Fibroblast of lung (primary cell): ENCODE measurements around the gene ADRB1. TPM values are rescaled to one million over a fixed set of nuclear protein-coding genes. Genes with fewer than 3 reads are reported as not detected.

Experiments used
- DNase-seq, 2 donors: peaks; one replicate each; pipeline versions ENCODE4 v3.0.0 to v3.0.0-alpha.2; 2010; ENCODE audit warnings: low read depth in 2 of 2
- H2AFZ ChIP-seq: 2 replicates; pipeline ENCODE4 v1.5.1; 2012; ENCODE audit warnings: low read length, control low read depth, inconsistent platforms
- H3K27ac ChIP-seq: 2 replicates; pipeline ENCODE4 v1.5.1; 2011; ENCODE audit warnings: low read length, control low read depth; ENCODE audit not compliant: insufficient read depth
- H3K27me3 ChIP-seq: 2 replicates; pipeline ENCODE4 v1.5.1; 2011; ENCODE audit warnings: mild to moderate bottlenecking, low read length; ENCODE audit not compliant: control insufficient read depth, insufficient read depth
- H3K36me3 ChIP-seq: 2 replicates; pipeline ENCODE4 v1.5.1; 2011; ENCODE audit warnings: low read length; ENCODE audit not compliant: control insufficient read depth, insufficient read depth
- H3K4me1 ChIP-seq: 2 replicates; pipeline ENCODE4 v1.5.1; 2011; ENCODE audit warnings: low read length; ENCODE audit not compliant: control insufficient read depth, insufficient read depth; ENCODE audit errors: extremely low read depth
- H3K4me2 ChIP-seq: 2 replicates; pipeline ENCODE4 v1.5.1; 2011; ENCODE audit warnings: low read length, control low read depth; ENCODE audit not compliant: insufficient read depth; ENCODE audit errors: extremely low read depth
- H3K4me3 ChIP-seq, 4 experiments: fragments of 200-600 bp in 1 of 4; sonication (generic) in 1 of 4; replicated peaks in 1 of 4; 2 replicates each; pipeline ENCODE4 v1.5.1; 2011 to 2016; ENCODE audit warnings: low read length in 4 of 4, low read depth in 3 of 4, mild to moderate bottlenecking in 3 of 4, control low read depth in 2 of 4, inconsistent platforms in 1 of 4, mixed read lengths in 1 of 4; ENCODE audit not compliant: insufficient read depth in 1 of 4; ENCODE audit errors: control extremely low read depth in 1 of 4
- H3K79me2 ChIP-seq: 2 replicates; pipeline ENCODE4 v1.5.1; 2012; ENCODE audit warnings: mild to moderate bottlenecking, low read length, inconsistent platforms; ENCODE audit not compliant: control insufficient read depth, insufficient read depth
- H3K9ac ChIP-seq: 2 replicates; pipeline ENCODE4 v1.5.1; 2011; ENCODE audit warnings: mild to moderate bottlenecking, low read length, control low read depth; ENCODE audit not compliant: insufficient read depth
- H3K9me3 ChIP-seq: 2 replicates; pipeline ENCODE4 v1.5.1; 2012; ENCODE audit warnings: low read depth, low read length; ENCODE audit not compliant: control insufficient read depth, insufficient read depth
- H4K20me1 ChIP-seq: 2 replicates; pipeline ENCODE4 v1.5.1; 2011; ENCODE audit warnings: low read length; ENCODE audit not compliant: control insufficient read depth, insufficient read depth; ENCODE audit errors: extremely low read depth
- CTCF ChIP-seq, 2 donors: IDR thresholded peaks in 1 of 2; conservative IDR thresholded peaks in 1 of 2; 1 replicate in 1 of 2; 2 replicates in 1 of 2; pipeline ENCODE4 v1.5.1; 2011 to 2012; ENCODE audit warnings: low read length in 2 of 2, control low read depth in 1 of 2, inconsistent platforms in 1 of 2, low read depth in 1 of 2, mild to moderate bottlenecking in 1 of 2
- EZH2 ChIP-seq: IDR thresholded peaks from 2 replicates; pipeline ENCODE4 v1.5.1; 2012; ENCODE audit warnings: low read length, control low read depth, mild to moderate bottlenecking; ENCODE audit errors: missing control alignments
- polyA plus RNA-seq, 2 donors: library from polyadenylated mRNA; depleted of rRNA in 1 of 2; stranded (reverse) in 1 of 2; unstranded in 1 of 2; fragments of >200 nt; gene quantifications; 2 replicates each; pipeline ENCODE4 v1.2.1, GENCODE V29; 2011 to 2012; ENCODE audit warnings: missing spikeins in 1 of 2
- total RNA-seq: library from RNA; depleted of rRNA; stranded (reverse); fragments of >200 nt; gene quantifications from 2 replicates; pipeline ENCODE4 v1.2.1, GENCODE V29; 2014

Gene ADRB1
- total and polyA plus RNA-seq, 2 donors (not counting 1 experiment from before 2014, with no cell fraction given), result not detected

- H3K27me3 ChIP-seq, result no peaks in the 10 kb centered on the region
- H4K20me1 ChIP-seq, result no peaks in the 10 kb centered on the region
- H3K79me2 ChIP-seq, result no peaks in the 10 kb centered on the region
- H3K4me3 ChIP-seq, result no peak overlapping the region
- H3K4me1 ChIP-seq, result no peaks in the 10 kb centered on the region
- H3K36me3 ChIP-seq, result no peaks in the 10 kb centered on the region
- TF ChIP-seq EZH2, result no peak
- no peak for TF ChIP-seq CTCF (conservative IDR thresholded peaks at IDR 0.05 in 1 of 2, IDR thresholded peaks at IDR 0.05 in 1 of 2; ENCODE audit: low read depth in 1 of 2, low read length in 2 of 2)
- DNase-seq, result no peak
- H2AFZ ChIP-seq, result no peak overlapping the region
- no peak overlapping the region for H3K27ac ChIP-seq
- H3K9ac ChIP-seq, result no peak overlapping the region
- no peaks in the 10 kb centered on the region for H3K9me3 ChIP-seq
- H3K4me2 ChIP-seq, result no peak overlapping the region
These were observed 14.0 kb upstream of the ADRB1 start for GRCh38 chr10:114029655-114030054.

- Histone ChIP-seq H3K79me2 (no peaks in the 10 kb centered on the region), H3K27me3 (no peaks in the 10 kb centered on the region), H3K27ac (no peak overlapping the region), H3K9ac (no peak overlapping the region), H3K4me1 (no peaks in the 10 kb centered on the region), H3K4me3 (no peak overlapping the region), H4K20me1 (no peaks in the 10 kb centered on the region), H2AFZ (no peak overlapping the region), H3K4me2 (no peak overlapping the region), H3K36me3 (no peaks in the 10 kb centered on the region), H3K9me3 (no peaks in the 10 kb centered on the region)
- TF ChIP-seq EZH2, result no peak
- no peak for TF ChIP-seq CTCF (conservative IDR thresholded peaks at IDR 0.05 in 1 of 2, IDR thresholded peaks at IDR 0.05 in 1 of 2; ENCODE audit: low read depth in 1 of 2, low read length in 2 of 2)
- no peak for DNase-seq
These were observed 13.5 kb upstream of the ADRB1 start for GRCh38 chr10:114030140-114030539.

- no peaks in the 10 kb centered on the region for H3K27me3 ChIP-seq
- no peaks in the 10 kb centered on the region for H4K20me1 ChIP-seq
- H3K79me2 ChIP-seq, result no peaks in the 10 kb centered on the region
- no peak overlapping the region for H3K4me3 ChIP-seq
- H2AFZ ChIP-seq, result no peak overlapping the region
- no peaks in the 10 kb centered on the region for H3K36me3 ChIP-seq
- no peak for DNase-seq
- H3K4me2 ChIP-seq, result no peak overlapping the region
- no peaks in the 10 kb centered on the region for H3K9me3 ChIP-seq
- H3K9ac ChIP-seq, result no peak overlapping the region
- no peaks in the 10 kb centered on the region for H3K4me1 ChIP-seq
- H3K27ac ChIP-seq, result no peak overlapping the region
- no peak for TF ChIP-seq CTCF (conservative IDR thresholded peaks at IDR 0.05 in 1 of 2, IDR thresholded peaks at IDR 0.05 in 1 of 2; ENCODE audit: low read depth in 1 of 2, low read length in 2 of 2)
- no peak for TF ChIP-seq EZH2
These were observed 12.3 kb upstream of the ADRB1 start for GRCh38 chr10:114031073-114031972.
